MG63 (cell line): ENCODE results near the gene ZSCAN26. TPM values are rescaled to one million over a fixed set of nuclear protein-coding genes. Genes with fewer than 3 reads are reported as not detected.
A peak's percentile ranks its signal among the peaks of the same experiment; 100 is the strongest.

Source experiments
- DNase-seq: peaks from one replicate; pipeline ENCODE4 v3.0.0-alpha.2; 2020
- H3K27me3 ChIP-seq: fragments of 250-450 bp; sonication (Bioruptor Pico); 2 replicates; pipeline ENCODE4 v1.5.1; 2020; ENCODE audit warnings: mild to moderate bottlenecking, moderate library complexity
- H3K36me3 ChIP-seq: fragments of 250-450 bp; sonication (Bioruptor Pico); 2 replicates; pipeline ENCODE4 v1.5.1; 2020; ENCODE audit warnings: mild to moderate bottlenecking, moderate library complexity
- H3K4me3 ChIP-seq: fragments of 250-450 bp; sonication (Bioruptor Pico); 2 replicates; pipeline ENCODE4 v1.5.1; 2020; ENCODE audit warnings: mild to moderate bottlenecking, moderate library complexity
- H3K9me3 ChIP-seq: fragments of 250-450 bp; sonication (Bioruptor Pico); 2 replicates; pipeline ENCODE4 v1.5.1; 2020; ENCODE audit warnings: mild to moderate bottlenecking, moderate library complexity
- total RNA-seq: library from RNA; depleted of rRNA; stranded (reverse); fragments of >200 nt; shearing (Covaris generic); gene quantifications from 2 replicates; pipeline ENCODE4 v1.2.3, GENCODE V29; 2014; ENCODE audit warnings: low replicate concordance; rRNA removed

Gene ZSCAN26
- total RNA-seq = 9.2 and 20.0 TPM in 2 replicates

- Histone ChIP-seq H3K36me3 (0 out of 2 replicates have a peak, but pooled peaks cover 3% of the 10 kb centered on the region), H3K4me3 (peak within 1 kb of the TSS; percentile 71), H3K9me3 (peaks cover 2% of the 10 kb centered on the region), H3K27me3 (no peaks in the 10 kb centered on the region)
- DNase-seq = peak; percentile 81
These were observed at the start of gene ZSCAN26 for GRCh38 chr6:28266962-28267694. Gene ZSCAN26 (plus strand): TSS chr6:28267143. CDS start chr6:28271920, 4,777 bp downstream.

DNA sequence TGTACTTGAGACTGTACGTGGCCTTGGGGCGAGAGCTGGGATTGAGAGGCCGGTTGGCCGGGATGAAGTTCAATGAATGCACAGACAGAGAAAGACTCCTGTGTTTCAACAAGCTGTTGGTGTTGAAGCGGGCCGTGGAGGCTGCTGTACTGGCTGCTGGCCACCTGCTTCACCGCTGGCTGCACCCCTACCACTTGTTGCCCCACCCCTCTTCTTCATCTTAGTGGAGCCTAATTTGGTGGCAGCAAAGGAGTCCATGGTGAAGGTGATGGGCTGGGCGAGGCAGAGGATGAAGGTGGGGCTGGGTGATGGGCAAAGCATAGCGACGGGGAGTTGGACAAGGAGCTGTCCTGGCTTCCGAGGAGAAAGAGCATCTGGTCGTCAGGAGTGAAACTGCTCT lies 49.1 kb upstream of the ZSCAN26 start:
- Histone ChIP-seq H3K27me3 (no peaks in the 10 kb centered on the region), H3K4me3 (no peak overlapping the region), H3K9me3 (no peaks in the 10 kb centered on the region), H3K36me3 (no peaks in the 10 kb centered on the region)
- DNase-seq = no peak

GRCh38 chr6:28218312-28219248 lies 48.4 kb upstream of the ZSCAN26 start:
- peak; percentile 75 for DNase-seq
- H3K36me3 ChIP-seq = no peaks in the 10 kb centered on the region

DNA sequence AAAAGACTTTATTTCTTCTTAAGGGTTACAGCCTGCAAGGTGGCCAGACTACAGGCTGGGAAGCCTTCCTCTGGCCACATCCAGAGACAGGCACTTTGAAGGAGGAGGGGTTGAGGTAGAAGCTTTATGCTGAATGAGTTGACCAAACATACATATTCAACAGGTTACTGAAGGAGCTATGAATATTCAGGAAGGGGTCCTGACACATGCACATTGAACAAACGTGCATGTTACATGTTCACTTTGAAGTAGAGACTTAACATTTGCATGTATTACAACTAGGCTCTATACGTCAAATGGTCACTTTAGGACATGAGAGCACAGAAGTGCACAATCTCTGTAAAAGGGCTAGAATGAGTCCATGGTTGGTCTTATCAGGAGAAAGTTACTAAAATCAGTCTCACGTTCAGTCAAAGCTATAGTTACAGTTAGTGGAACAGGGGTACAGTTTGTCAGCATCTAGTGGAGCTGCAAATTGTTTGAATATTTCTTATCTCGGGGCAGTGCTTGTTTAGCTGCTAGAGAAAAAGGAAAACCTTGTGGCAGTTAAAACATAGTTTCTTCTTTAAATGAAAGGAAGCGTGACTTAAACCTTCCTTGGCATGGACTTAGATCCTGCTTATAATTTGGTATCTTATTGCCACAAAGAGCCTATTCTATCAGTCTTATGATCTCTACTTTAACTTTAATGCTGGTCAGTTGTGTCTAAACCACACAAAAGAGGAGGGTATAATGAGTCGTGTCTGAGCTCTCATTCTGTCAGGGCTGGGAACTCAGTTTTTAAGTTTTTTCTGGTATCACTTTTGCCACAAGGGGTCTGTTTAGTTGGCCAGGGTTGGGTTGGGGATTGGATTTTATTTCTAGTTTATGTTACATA lies 46.4 kb upstream of the ZSCAN26 start:
- DNase-seq = no peak
- H3K4me3 ChIP-seq = no peak overlapping the region
- H3K9me3 ChIP-seq = no peaks in the 10 kb centered on the region
- H3K27me3 ChIP-seq = no peaks in the 10 kb centered on the region
- no peaks in the 10 kb centered on the region for H3K36me3 ChIP-seq

More at GRCh38 chr6:28218312-28219248, 48.4 kb upstream of the ZSCAN26 start:
- Histone ChIP-seq H3K27me3 (no peaks in the 10 kb centered on the region), H3K9me3 (no peaks in the 10 kb centered on the region), H3K4me3 (peak overlapping the region; percentile 54)

GRCh38 chr6:28224131-28225055 lies 42.5 kb upstream of the ZSCAN26 start:
- Histone ChIP-seq H3K36me3 (peaks cover 16% of the 10 kb centered on the region), H3K27me3 (no peaks in the 10 kb centered on the region), H3K4me3 (peak overlapping the region; percentile 71), H3K9me3 (no peaks in the 10 kb centered on the region)
- DNase-seq = no peak

- peak; percentile 86 for DNase-seq
- Histone ChIP-seq H3K4me3 (peak within 1 kb of the TSS; percentile 71), H3K27me3 (no peaks in the 10 kb centered on the region), H3K9me3 (no peaks in the 10 kb centered on the region), H3K36me3 (peaks cover 18% of the 10 kb centered on the region)
These were observed 41.7 kb upstream of the ZSCAN26 start, which contains the start of gene ZSCAN9 for GRCh38 chr6:28225056-28225834. Gene ZSCAN9 (plus strand): TSS chr6:28225275. CDS start chr6:28227085, 1,810 bp downstream.

DNA sequence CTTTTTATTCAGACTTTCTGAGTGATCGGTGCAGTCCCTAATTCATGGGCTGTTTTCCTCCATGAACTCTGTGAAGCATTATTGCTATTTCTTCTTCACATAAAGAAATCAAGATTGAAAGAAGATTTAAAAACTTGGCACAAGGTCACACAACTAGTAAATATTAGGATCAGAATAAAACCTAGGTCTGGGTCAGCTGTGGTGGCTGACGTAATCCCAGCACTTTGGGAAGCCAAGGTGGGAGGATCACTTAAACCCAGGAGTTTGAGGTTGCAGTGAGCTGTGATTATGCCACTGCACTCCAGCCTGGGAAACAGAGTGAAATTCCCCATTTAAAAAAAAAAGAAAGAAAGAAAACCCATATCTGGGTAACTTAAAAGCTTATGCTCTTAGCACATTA lies 40.5 kb upstream of the ZSCAN26 start:
- H3K27me3 ChIP-seq = no peaks in the 10 kb centered on the region
- H3K4me3 ChIP-seq = no peak overlapping the region
- DNase-seq = no peak

GRCh38 chr6:28232785-28233184 lies 34.2 kb upstream of the ZSCAN26 start:
- Histone ChIP-seq H3K4me3 (no peak overlapping the region), H3K9me3 (no peaks in the 10 kb centered on the region), H3K27me3 (no peaks in the 10 kb centered on the region), H3K36me3 (peaks cover 27% of the 10 kb centered on the region)
- DNase-seq = no peak

More for the DNA sequence above, 40.5 kb upstream of the ZSCAN26 start:
- Histone ChIP-seq H3K36me3 (peaks cover 27% of the 10 kb centered on the region), H3K9me3 (no peaks in the 10 kb centered on the region)

- H3K4me3 ChIP-seq = no peak overlapping the region
- DNase-seq = no peak
- H3K27me3 ChIP-seq = no peaks in the 10 kb centered on the region
- no peaks in the 10 kb centered on the region for H3K9me3 ChIP-seq
- peaks cover 4% of the 10 kb centered on the region for H3K36me3 ChIP-seq
These were observed 31.0 kb upstream of the ZSCAN26 start for GRCh38 chr6:28235912-28236452.

GRCh38 chr6:28239636-28240035 lies 27.3 kb upstream of the ZSCAN26 start:
- Histone ChIP-seq H3K9me3 (no peaks in the 10 kb centered on the region), H3K27me3 (no peaks in the 10 kb centered on the region), H3K4me3 (no peak overlapping the region), H3K36me3 (0 out of 2 replicates have a peak, but pooled peaks cover 2% of the 10 kb centered on the region)
- no peak for DNase-seq

DNA sequence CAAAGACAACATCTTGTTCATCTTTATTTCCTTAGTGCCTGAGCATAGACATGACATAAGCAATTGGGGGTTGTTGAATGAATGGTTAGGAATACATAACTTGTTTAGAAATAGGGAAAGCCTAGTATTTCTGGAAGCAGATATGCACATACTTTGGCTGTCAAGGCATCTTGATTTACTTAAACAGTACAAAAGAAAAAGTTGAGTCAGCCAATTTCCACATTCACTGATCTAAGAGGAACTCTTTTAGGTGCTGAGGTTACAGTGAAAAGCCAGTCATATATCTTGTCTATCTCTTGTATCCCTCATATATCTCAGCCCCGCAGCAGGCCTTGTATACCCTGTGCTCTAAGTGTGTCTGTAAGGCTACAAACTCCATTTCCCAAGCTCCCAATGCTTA lies 26.5 kb upstream of the ZSCAN26 start:
- no peak for DNase-seq
- H3K4me3 ChIP-seq = no peak overlapping the region
- 0 out of 2 replicates have a peak, but pooled peaks cover 2% of the 10 kb centered on the region for H3K36me3 ChIP-seq
- no peaks in the 10 kb centered on the region for H3K27me3 ChIP-seq
- H3K9me3 ChIP-seq = no peaks in the 10 kb centered on the region

GRCh38 chr6:28243946-28244345 lies 23.0 kb upstream of the ZSCAN26 start:
- Histone ChIP-seq H3K4me3 (no peak overlapping the region), H3K9me3 (no peaks in the 10 kb centered on the region), H3K36me3 (0 out of 2 replicates have a peak, but pooled peaks cover 2% of the 10 kb centered on the region), H3K27me3 (no peaks in the 10 kb centered on the region)
- no peak for DNase-seq

DNA sequence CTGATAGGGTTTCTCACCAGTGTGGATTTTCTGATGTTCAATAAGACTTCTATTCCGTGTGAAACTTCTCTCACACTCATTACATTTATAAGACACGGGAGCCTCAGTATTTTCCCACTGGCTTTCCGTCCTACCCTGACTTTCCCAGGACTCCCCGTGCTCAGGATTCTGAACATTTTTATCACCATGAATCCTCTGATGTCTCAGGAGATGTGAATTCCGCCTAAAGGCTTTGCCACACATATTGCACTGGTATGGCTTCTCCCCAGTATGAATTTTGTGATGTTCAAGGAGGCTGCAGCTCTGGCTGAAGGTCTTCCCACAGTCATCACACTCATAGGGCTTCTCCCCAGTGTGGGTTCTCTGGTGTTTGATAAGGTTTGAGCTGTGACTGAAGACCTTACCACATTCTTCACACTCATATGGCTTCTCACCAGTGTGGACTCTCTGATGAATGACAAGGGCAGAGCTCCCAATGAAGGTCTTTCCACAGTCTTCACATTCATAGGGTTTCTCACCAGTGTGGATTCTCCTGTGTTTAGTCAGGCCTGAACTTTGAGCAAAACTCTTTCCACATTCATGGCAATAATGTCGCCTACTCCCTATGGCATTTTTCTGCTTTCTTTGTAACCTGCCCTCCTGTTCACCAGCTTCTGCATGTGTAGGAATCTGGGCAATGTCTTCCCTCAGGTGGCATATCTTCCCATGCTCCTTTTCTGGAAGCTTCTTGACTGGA lies 21.6 kb upstream of the ZSCAN26 start:
- DNase-seq = no peak
- no peaks in the 10 kb centered on the region for H3K9me3 ChIP-seq
- no peak overlapping the region for H3K4me3 ChIP-seq
- 0 out of 2 replicates have a peak, but pooled peaks cover 4% of the 10 kb centered on the region for H3K36me3 ChIP-seq
- H3K27me3 ChIP-seq = no peaks in the 10 kb centered on the region

GRCh38 chr6:28248916-28249315 lies 18.0 kb upstream of the ZSCAN26 start:
- Histone ChIP-seq H3K9me3 (no peaks in the 10 kb centered on the region), H3K4me3 (no peak overlapping the region), H3K36me3 (0 out of 2 replicates have a peak, but pooled peaks cover 4% of the 10 kb centered on the region), H3K27me3 (no peaks in the 10 kb centered on the region)
- no peak for DNase-seq
